ENCODE measurements around the gene MTHFD1. TPM values are rescaled to one million over a fixed set of nuclear protein-coding genes. Genes with fewer than 3 reads are reported as not detected.

Gene MTHFD1
- total and polyA plus RNA-seq, 2 of the 4 experiments (the other 2 are of a cell fraction): 32.2 to 64.9 TPM

GRCh38 chr14:64502456-64502855 lies 114.3 kb downstream of the MTHFD1 start:
- WGBS, 2 experiments (ENCODE audit: extremely low coverage in 2 of 2, insufficient read length in 1 of 2): no CpG with 5 or more reads among the region's 6 CpGs
- H3K23ac ChIP-seq (ENCODE audit: low read depth, low read length): peak overlapping the region; percentile 99; the same call in 1 of the 2 replicates
- H3K4me3 ChIP-seq (ENCODE audit: insufficient read depth, low read depth, low read length): peak overlapping the region; percentile 87
- no peaks in the 10 kb centered on the region for H3K27me3 ChIP-seq (ENCODE audit: control insufficient read depth, insufficient read depth, low read length)
- H3K9me3 ChIP-seq (ENCODE audit: control insufficient read depth, insufficient read depth, low read length): no peaks in the 10 kb centered on the region
- no peak overlapping the region for H2AFZ ChIP-seq (replicated peaks; ENCODE audit: low read length, poor library complexity)
- H3K18ac ChIP-seq (ENCODE audit: low read depth, low read length): peak overlapping the region; percentile 4; the same call in 1 of the 2 replicates
- no peaks in the 10 kb centered on the region for H3K36me3 ChIP-seq (ENCODE audit: control insufficient read depth, insufficient read depth, low read length)
- H3K79me1 ChIP-seq (ENCODE audit: low read depth in 1 of 2, low read length in 2 of 2): peaks cover 18 to 52% of the 10 kb centered on the region in 2 experiments
- H4K20me1 ChIP-seq (ENCODE audit: insufficient read depth, low read length): peaks cover 22% of the 10 kb centered on the region
- no TSS peak for BruUV-seq (replicated peaks)
- in situ Hi-C loops (cut with MboI; ENCODE audit: low sequenced_read_pairs): no loop called here
- intact Hi-C loops (cut with micrococcal nuclease): no loop called here
- H4K5ac ChIP-seq (ENCODE audit: low read depth, low read length): peak overlapping the region; percentile 86; the same call in 1 of the 2 replicates
- ATAC-seq (ENCODE audit: low read depth) (no peak), DNase-seq (no peak)
- no peak for TF ChIP-seq NFE2L2 (IDR thresholded peaks at IDR 0.05; ENCODE audit: low read depth, low read length)
- TF ChIP-seq ELK1 (IDR thresholded peaks at IDR 0.05; ENCODE audit: borderline replicate concordance, low read depth, low read length): no peak
- no peak for TF ChIP-seq MAFK (IDR thresholded peaks at IDR 0.05; ENCODE audit: low read depth, low read length)
- no peak for TF ChIP-seq CTCF (conservative IDR thresholded peaks at IDR 0.05; ENCODE audit: low read depth, low read length)
- no peak for TF ChIP-seq MXI1 (IDR thresholded peaks at IDR 0.05; ENCODE audit: borderline replicate concordance, low read depth, low read length)
- TF ChIP-seq BHLHE40 (IDR thresholded peaks at IDR 0.05; ENCODE audit: low read depth, low read length): no peak
- no peak for TF ChIP-seq MAZ (IDR thresholded peaks at IDR 0.05; ENCODE audit: borderline replicate concordance, low read depth, low read length)
- TF ChIP-seq CEBPB (IDR thresholded peaks at IDR 0.05; ENCODE audit: low read depth, low read length): no peak
- TF ChIP-seq SMC3 (IDR thresholded peaks at IDR 0.05; ENCODE audit: low read depth, low read length): no peak
- no peak for TF ChIP-seq POLR2A (IDR thresholded peaks at IDR 0.05; ENCODE audit: low read depth, low read length)
- TF ChIP-seq RAD21 (IDR thresholded peaks at IDR 0.05; ENCODE audit: low read length): no peak
- no peak for TF ChIP-seq RCOR1 (IDR thresholded peaks at IDR 0.05; ENCODE audit: insufficient replicate concordance, low read length)
- TF ChIP-seq RFX5 (IDR thresholded peaks at IDR 0.05; ENCODE audit: low read depth, low read length): no peak
- H2BK5ac ChIP-seq (ENCODE audit: low read depth, low read length, poor library complexity, severe bottlenecking): peak overlapping the region; percentile 100
- peak overlapping the region; percentile 91 for H3K56ac ChIP-seq (ENCODE audit: extremely low read depth, insufficient read depth, low read length)
- peaks cover 7% of the 10 kb centered on the region; the same call in 1 of the 2 replicates for H3K9me1 ChIP-seq (ENCODE audit: insufficient read depth, low read length)
- peak overlapping the region; percentile 100 for H3K27ac ChIP-seq (ENCODE audit: insufficient read depth, low read length)
- peak overlapping the region; percentile 95 for H3K4ac ChIP-seq (ENCODE audit: low read depth, low read length)
- H2AK9ac ChIP-seq (replicated peaks; ENCODE audit: low read depth, low read length, poor library complexity): no peak overlapping the region
- POLR2A ChIA-PET (ENCODE audit: unreplicated experiment): no interaction called here
- H3K4me2 ChIP-seq (ENCODE audit: low read depth, low read length): peak overlapping the region; percentile 93
- no peak overlapping the region; the same call in 2 of the 3 replicates for H2BK15ac ChIP-seq (ENCODE audit: low read depth, low read length)
- dilution Hi-C loops (cut with HindIII; ENCODE audit: low sequenced_read_pairs, unreplicated experiment): no loop called here
- peak overlapping the region; percentile 56 for H4K91ac ChIP-seq (ENCODE audit: insufficient read depth, low read depth, low read length)
- no peak overlapping the region for H2BK20ac ChIP-seq (ENCODE audit: low read depth, low read length)
- peak overlapping the region; percentile 97 for H3K9ac ChIP-seq (ENCODE audit: low read depth, low read length)
- H2BK120ac ChIP-seq (ENCODE audit: low read depth, low read length): no peak overlapping the region
- peaks cover 12% of the 10 kb centered on the region for H3K4me1 ChIP-seq (ENCODE audit: control insufficient read depth, insufficient read depth, low read length)
- peak overlapping the region; percentile 59 for H2AK5ac ChIP-seq (ENCODE audit: low read depth, low read length)
- H4K8ac ChIP-seq (ENCODE audit: low read depth in 2 of 2, low read length in 2 of 2): peak overlapping the region; percentile 93 to 96; a peak in 2 of 4 replicates
- CTCF ChIA-PET: interaction anchor here (1.4 to 1.6 kb wide), 2 partner anchors 8 to 11 kb away, joined by 3 read pairs; no protein-coding TSS in a partner anchor
- H3K14ac ChIP-seq (replicated peaks; ENCODE audit: low read depth, low read length): peak overlapping the region; percentile 5; the same call in 1 of the 2 replicates

All from IMR-90 (cell line).